ENCODE results near the gene RRAGC.

DNA sequence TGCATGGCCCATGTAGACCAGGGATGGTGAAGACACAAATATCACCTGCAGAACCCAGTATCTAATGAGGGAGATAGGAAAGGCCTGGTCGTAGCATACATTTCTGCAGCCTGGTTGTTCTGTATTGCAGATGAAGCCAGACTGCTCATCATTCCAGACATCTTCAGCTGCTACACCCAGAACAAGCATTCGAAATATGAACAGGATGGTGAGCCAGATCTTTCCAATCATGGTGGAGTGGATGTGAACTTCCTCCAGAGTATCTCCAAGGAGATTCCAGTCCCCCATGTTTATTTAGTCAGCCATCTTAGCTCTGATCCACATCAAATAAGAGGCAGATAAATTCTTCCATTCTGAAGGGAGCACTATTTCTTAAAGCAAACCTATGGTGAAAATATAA, 16.2 kb upstream of the RRAGC start:
- TF ChIP-seq MYNN (CRISPR knock-in tag; IDR thresholded peaks at IDR 0.05; ENCODE audit: low read depth), result no peak
- no peak for TF ChIP-seq HCFC1 (IDR thresholded peaks at IDR 0.05; ENCODE audit: low read depth, low read length)
- TF ChIP-seq ZFP62 (CRISPR knock-in tag; IDR thresholded peaks at IDR 0.05), result no peak
- no peak for TF ChIP-seq ZFX (CRISPR knock-in tag; IDR thresholded peaks at IDR 0.05; ENCODE audit: low read depth)
- TF ChIP-seq ETV6 (CRISPR knock-in tag; conservative IDR thresholded peaks at IDR 0.05), result no peak
- TF ChIP-seq CREB1 (IDR thresholded peaks at IDR 0.05), result no peak
- no peak for TF ChIP-seq CREB1 (CRISPR knock-in tag; IDR thresholded peaks at IDR 0.05)
- TF ChIP-seq TBP (CRISPR knock-in tag; IDR thresholded peaks at IDR 0.05), result no peak
- TF ChIP-seq POLR2A (IDR thresholded peaks at IDR 0.05; ENCODE audit: insufficient read depth in 1 of 2, low read depth in 2 of 2, low read length in 2 of 2), result no peak
- no peak for TF ChIP-seq MXI1 (IDR thresholded peaks at IDR 0.05; ENCODE audit: borderline replicate concordance, low read depth, low read length)
- TF ChIP-seq KAT8 (CRISPR knock-in tag; IDR thresholded peaks at IDR 0.05), result no peak
- no peak for TF ChIP-seq MTA3 (CRISPR knock-in tag; IDR thresholded peaks at IDR 0.05)
